Panc1 (cell line): Measurements from ENCODE around the gene KIF26A.

ENCODE experiments used
- POLR2AphosphoS5 ChIP-seq: IDR thresholded peaks from 2 replicates; pipeline ENCODE4 v1.6.1; 2012; ENCODE audit warnings: mild to moderate bottlenecking, low read depth, low read length, moderate library complexity
- SIN3A ChIP-seq: IDR thresholded peaks from 2 replicates; pipeline ENCODE4 v1.6.1; 2012; ENCODE audit warnings: low read depth, mild to moderate bottlenecking, low read length, moderate library complexity, borderline replicate concordance; ENCODE audit not compliant: insufficient read depth
- TCF7L2 ChIP-seq: IDR thresholded peaks from 2 replicates; pipeline ENCODE4 v1.6.1; 2011; ENCODE audit warnings: mild to moderate bottlenecking, low read depth, low read length, inconsistent platforms
- TF ChIP-seq, protein P1 (sequence below): fragments of 450-650 bp; IDR thresholded peaks from 2 replicates; pipeline ENCODE4 v1.5.1; 2017; ENCODE audit warnings: mild to moderate bottlenecking
- TF ChIP-seq, protein P2 (sequence below), 2 experiments: IDR thresholded peaks; 2 replicates each; pipeline ENCODE4 v1.6.1; 2011 to 2012; ENCODE audit warnings: low read depth in 2 of 2, control low read depth in 1 of 2, low read length in 1 of 2, mild to moderate bottlenecking in 1 of 2, moderate library complexity in 1 of 2; ENCODE audit not compliant: insufficient read depth in 1 of 2

DNA sequence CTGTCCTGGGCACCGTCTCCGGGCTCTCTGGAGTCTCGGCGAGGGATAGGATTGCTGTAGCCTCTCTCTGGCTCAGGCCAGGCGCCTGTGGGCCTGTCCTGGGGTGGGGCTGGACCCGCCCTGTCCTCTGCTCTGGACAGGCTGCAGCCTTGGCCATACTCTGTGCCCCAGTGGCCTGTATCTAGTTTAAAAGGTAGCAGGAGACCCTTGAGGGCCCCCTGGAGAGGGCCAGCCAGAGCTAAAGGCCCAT lies 1.8 kb downstream of the KIF26A start:
- TF ChIP-seq POLR2AphosphoS5 (no peak), SIN3A (no peak), TCF7L2 (no peak)
- TF ChIP-seq, protein P1, sequence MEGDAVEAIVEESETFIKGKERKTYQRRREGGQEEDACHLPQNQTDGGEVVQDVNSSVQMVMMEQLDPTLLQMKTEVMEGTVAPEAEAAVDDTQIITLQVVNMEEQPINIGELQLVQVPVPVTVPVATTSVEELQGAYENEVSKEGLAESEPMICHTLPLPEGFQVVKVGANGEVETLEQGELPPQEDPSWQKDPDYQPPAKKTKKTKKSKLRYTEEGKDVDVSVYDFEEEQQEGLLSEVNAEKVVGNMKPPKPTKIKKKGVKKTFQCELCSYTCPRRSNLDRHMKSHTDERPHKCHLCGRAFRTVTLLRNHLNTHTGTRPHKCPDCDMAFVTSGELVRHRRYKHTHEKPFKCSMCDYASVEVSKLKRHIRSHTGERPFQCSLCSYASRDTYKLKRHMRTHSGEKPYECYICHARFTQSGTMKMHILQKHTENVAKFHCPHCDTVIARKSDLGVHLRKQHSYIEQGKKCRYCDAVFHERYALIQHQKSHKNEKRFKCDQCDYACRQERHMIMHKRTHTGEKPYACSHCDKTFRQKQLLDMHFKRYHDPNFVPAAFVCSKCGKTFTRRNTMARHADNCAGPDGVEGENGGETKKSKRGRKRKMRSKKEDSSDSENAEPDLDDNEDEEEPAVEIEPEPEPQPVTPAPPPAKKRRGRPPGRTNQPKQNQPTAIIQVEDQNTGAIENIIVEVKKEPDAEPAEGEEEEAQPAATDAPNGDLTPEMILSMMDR: no peak
- TF ChIP-seq, protein P2, sequence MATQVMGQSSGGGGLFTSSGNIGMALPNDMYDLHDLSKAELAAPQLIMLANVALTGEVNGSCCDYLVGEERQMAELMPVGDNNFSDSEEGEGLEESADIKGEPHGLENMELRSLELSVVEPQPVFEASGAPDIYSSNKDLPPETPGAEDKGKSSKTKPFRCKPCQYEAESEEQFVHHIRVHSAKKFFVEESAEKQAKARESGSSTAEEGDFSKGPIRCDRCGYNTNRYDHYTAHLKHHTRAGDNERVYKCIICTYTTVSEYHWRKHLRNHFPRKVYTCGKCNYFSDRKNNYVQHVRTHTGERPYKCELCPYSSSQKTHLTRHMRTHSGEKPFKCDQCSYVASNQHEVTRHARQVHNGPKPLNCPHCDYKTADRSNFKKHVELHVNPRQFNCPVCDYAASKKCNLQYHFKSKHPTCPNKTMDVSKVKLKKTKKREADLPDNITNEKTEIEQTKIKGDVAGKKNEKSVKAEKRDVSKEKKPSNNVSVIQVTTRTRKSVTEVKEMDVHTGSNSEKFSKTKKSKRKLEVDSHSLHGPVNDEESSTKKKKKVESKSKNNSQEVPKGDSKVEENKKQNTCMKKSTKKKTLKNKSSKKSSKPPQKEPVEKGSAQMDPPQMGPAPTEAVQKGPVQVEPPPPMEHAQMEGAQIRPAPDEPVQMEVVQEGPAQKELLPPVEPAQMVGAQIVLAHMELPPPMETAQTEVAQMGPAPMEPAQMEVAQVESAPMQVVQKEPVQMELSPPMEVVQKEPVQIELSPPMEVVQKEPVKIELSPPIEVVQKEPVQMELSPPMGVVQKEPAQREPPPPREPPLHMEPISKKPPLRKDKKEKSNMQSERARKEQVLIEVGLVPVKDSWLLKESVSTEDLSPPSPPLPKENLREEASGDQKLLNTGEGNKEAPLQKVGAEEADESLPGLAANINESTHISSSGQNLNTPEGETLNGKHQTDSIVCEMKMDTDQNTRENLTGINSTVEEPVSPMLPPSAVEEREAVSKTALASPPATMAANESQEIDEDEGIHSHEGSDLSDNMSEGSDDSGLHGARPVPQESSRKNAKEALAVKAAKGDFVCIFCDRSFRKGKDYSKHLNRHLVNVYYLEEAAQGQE (IDR thresholded peaks at IDR 0.05; ENCODE audit: insufficient read depth in 1 of 2, low read depth in 2 of 2, low read length in 1 of 2): no peak
